Testis (tissue), 3 donors: ENCODE measurements around the gene CADPS2. TPM values are rescaled to one million over a fixed set of nuclear protein-coding genes. Genes with fewer than 3 reads are reported as not detected.

Experiments used
- DNase-seq: peaks from one replicate; pipeline ENCODE4 v3.0.0-alpha.2; 2019
- H3K27ac ChIP-seq, 2 donors: fragments of 200-600 bp; sonication (generic); one replicate each; pipeline ENCODE4 v1.5.1; 2019
- H3K27me3 ChIP-seq: fragments of 200-600 bp; sonication (generic); one replicate; pipeline ENCODE4 v1.5.1; 2019
- H3K36me3 ChIP-seq: fragments of 200-600 bp; sonication (generic); one replicate; pipeline ENCODE4 v1.5.1; 2017; ENCODE audit warnings: low read depth; ENCODE audit errors: missing control alignments
- H3K4me1 ChIP-seq: fragments of 200-600 bp; sonication (generic); one replicate; pipeline ENCODE4 v1.5.1; 2019
- H3K4me3 ChIP-seq, 2 donors: fragments of 200-600 bp; sonication (generic); one replicate each; pipeline ENCODE4 v1.5.1; 2017 to 2019
- H3K9me3 ChIP-seq: fragments of 200-600 bp; sonication (generic); one replicate; pipeline ENCODE4 v1.5.1; 2017
- CTCF ChIP-seq, 3 experiments: fragments of 450-650 bp in 2 of 3; fragments of 200-600 bp in 1 of 3; sonication (generic) in 1 of 3; IDR thresholded peaks; one replicate each; pipeline ENCODE4 v1.5.1; 2016 to 2019; ENCODE audit warnings: antibody characterized with exemption in 3 of 3, mild to moderate bottlenecking in 2 of 3, moderate library complexity in 1 of 3
- POLR2A ChIP-seq: fragments of 450-650 bp; IDR thresholded peaks from one replicate; pipeline ENCODE4 v1.6.1; 2017; ENCODE audit warnings: antibody characterized with exemption, mild to moderate bottlenecking, moderate library complexity
- WGBS, 2 donors: methylation state at CpG; one replicate each; pipeline ENCODE4 v1.1.5; 2018; 5-methylcytosine and 5-hydroxymethylcytosine counted together
- intact Hi-C: fragments of 100-400 bp; cut with DNase I; formaldehyde crosslinking; loops from one replicate; pipeline ENCODE4 v1.15.1; 2023; ENCODE audit warnings: low total_unique reads
- polyA plus RNA-seq: library from polyadenylated mRNA; stranded (reverse); fragments of 350-450 nt; fragmentation: Illumina TruSeq; extraction: RNeasy Lipid Tissue Mini Kit (QIAGEN cat#74804); gene quantifications from one replicate; pipeline ENCODE4 v1.2.3, GENCODE V29; 2014; ENCODE audit warnings: low read depth, low replicate concordance; ENCODE audit not compliant: insufficient read depth
- total RNA-seq, 2 donors: library from RNA; depleted of rRNA; stranded (reverse); fragments of >200 nt; gene quantifications; one replicate each; pipeline ENCODE4 v1.2.3, GENCODE V29; 2016

CADPS2 gene
- total and polyA plus RNA-seq, 3 donors from 2014 or later, result 6.0 to 9.9 (median 9.3) TPM

- Histone ChIP-seq H3K4me3 (no peak overlapping the region), H3K27ac (no peak overlapping the region), H3K9me3 (no peaks in the 10 kb centered on the region), H3K27me3 (no peaks in the 10 kb centered on the region), H3K36me3 (no peaks in the 10 kb centered on the region), H3K4me1 (no peaks in the 10 kb centered on the region)
- WGBS, 2 donors, result 54 to 65% methylated on average over 1 of the region's 1 CpG
- no peak for DNase-seq
- intact Hi-C loops, result no loop called here
- TF ChIP-seq CTCF (IDR thresholded peaks at IDR 0.05) (no peak), POLR2A (no peak)
These were observed 455.6 kb downstream of the CADPS2 start for GRCh38 chr7:122430710-122431109.

GRCh38 chr7:122429926-122430325, 456.3 kb downstream of the CADPS2 start:
- Histone ChIP-seq H3K9me3 (no peaks in the 10 kb centered on the region), H3K36me3 (no peaks in the 10 kb centered on the region), H3K27ac (no peak overlapping the region), H3K4me1 (no peaks in the 10 kb centered on the region), H3K4me3 (no peak overlapping the region), H3K27me3 (no peaks in the 10 kb centered on the region)
- 80 to 84% methylated on average over 2 of the region's 2 CpGs for WGBS, 2 donors
- no peak for DNase-seq
- intact Hi-C loops, result no loop called here
- TF ChIP-seq CTCF (IDR thresholded peaks at IDR 0.05) (no peak), POLR2A (no peak)

GRCh38 chr7:122425731-122426130, 460.5 kb downstream of the CADPS2 start:
- intact Hi-C loops, result no loop called here

GRCh38 chr7:122423591-122423990, 462.7 kb downstream of the CADPS2 start:
- no peaks in the 10 kb centered on the region for H3K27me3 ChIP-seq
- H3K36me3 ChIP-seq, result no peaks in the 10 kb centered on the region
- intact Hi-C loops, result no loop called here
- H3K9me3 ChIP-seq, result no peaks in the 10 kb centered on the region
- H3K4me3 ChIP-seq, result no peak overlapping the region
- DNase-seq, result no peak
- no peak for TF ChIP-seq CTCF (IDR thresholded peaks at IDR 0.05)
- TF ChIP-seq POLR2A, result no peak
- no peaks in the 10 kb centered on the region for H3K4me1 ChIP-seq
- H3K27ac ChIP-seq, result no peak overlapping the region
- WGBS, 2 donors, result 93 to 94% methylated on average over 4 of the region's 4 CpGs

More at GRCh38 chr7:122425731-122426130, 460.5 kb downstream of the CADPS2 start:
- H3K27me3 ChIP-seq, result no peaks in the 10 kb centered on the region
- no peak overlapping the region for H3K4me3 ChIP-seq
- WGBS, 2 donors, result 81 to 91% methylated on average over 1 of the region's 1 CpG
- no peaks in the 10 kb centered on the region for H3K9me3 ChIP-seq
- DNase-seq, result no peak
- H3K4me1 ChIP-seq, result no peaks in the 10 kb centered on the region
- no peak for TF ChIP-seq CTCF (IDR thresholded peaks at IDR 0.05)
- TF ChIP-seq POLR2A, result no peak
- H3K36me3 ChIP-seq, result no peaks in the 10 kb centered on the region
- H3K27ac ChIP-seq, result no peak overlapping the region

GRCh38 chr7:122416336-122416735, 469.9 kb downstream of the CADPS2 start:
- no peak for TF ChIP-seq POLR2A
- TF ChIP-seq CTCF (IDR thresholded peaks at IDR 0.05), result no peak
- H3K4me3 ChIP-seq, result no peak overlapping the region
- H3K27ac ChIP-seq, result no peak overlapping the region
- no peaks in the 10 kb centered on the region for H3K9me3 ChIP-seq
- H3K4me1 ChIP-seq, result no peaks in the 10 kb centered on the region
- 63 to 74% methylated on average over 2 of the region's 2 CpGs for WGBS, 2 donors
- H3K27me3 ChIP-seq, result no peaks in the 10 kb centered on the region
- H3K36me3 ChIP-seq, result no peaks in the 10 kb centered on the region
- no peak for DNase-seq
- intact Hi-C loops, result no loop called here
